Measurements from ENCODE around the gene ARHGAP25. TPM values are rescaled to one million over a fixed set of nuclear protein-coding genes. Genes with fewer than 3 reads are reported as not detected.
A peak's percentile ranks its signal among the peaks of the same experiment; 100 is the strongest.

Gene ARHGAP25
- total RNA-seq, 1 donor from 2014 or later = 10.5 TPM

DNA sequence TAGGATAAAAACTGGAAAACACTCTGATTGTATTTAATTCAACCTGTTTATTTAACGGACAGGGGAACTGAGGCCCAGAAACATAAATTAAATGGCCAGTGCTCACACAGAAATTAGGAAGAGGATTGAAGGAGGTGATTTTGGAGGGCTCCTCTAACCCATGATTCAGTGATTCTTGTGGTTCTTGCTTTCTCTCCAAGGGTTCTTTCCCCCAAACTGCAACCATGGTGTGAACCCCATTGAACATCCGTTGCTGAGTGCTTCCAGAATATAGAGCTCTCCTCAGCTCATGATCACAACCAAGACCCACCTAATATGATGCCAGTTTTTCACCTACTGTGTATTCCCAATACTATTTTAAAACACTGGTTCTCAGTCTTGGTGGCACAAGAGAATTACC is 95.1 kb downstream of the ARHGAP25 start:
- DNase-seq (ENCODE audit: low read depth in 2 of 2) = no peak

DNA sequence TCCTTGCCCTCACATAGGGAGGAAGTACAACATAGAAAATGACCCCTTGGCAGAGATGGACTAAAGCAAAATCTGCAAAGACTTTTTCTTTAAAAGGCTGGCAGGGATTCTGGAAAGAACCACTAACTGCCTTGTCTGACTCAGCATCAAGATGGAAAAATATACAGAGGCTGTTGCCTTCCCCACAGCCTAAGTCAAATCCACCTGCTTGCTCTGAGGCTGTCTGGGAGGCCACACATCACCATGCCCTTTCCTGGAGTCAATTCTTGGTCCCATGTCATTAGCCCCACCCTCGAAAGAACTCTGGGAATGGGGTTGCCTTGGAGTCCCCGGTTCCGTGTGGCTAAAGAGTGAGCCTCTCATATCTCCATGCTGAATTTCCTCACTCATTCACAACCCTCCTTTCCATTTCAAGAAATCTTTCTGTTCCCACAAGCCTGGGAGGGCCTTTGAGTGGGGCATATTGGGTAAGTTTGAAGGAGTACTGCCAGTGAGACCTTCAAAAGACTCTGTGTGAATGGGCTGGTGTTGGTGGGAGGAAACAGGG is 97.1 kb downstream of the ARHGAP25 start:
- peak in 1 of 2 donors; percentile 86 for DNase-seq (ENCODE audit: low read depth in 2 of 2)

GRCh38 chr2:68832233-68832869 is 97.7 kb downstream of the ARHGAP25 start:
- DNase-seq (ENCODE audit: low read depth in 2 of 2) = peak; percentile 96 to 99

GRCh38 chr2:68833162-68833561 is 98.6 kb downstream of the ARHGAP25 start:
- DNase-seq (ENCODE audit: low read depth in 2 of 2) = no peak

DNA sequence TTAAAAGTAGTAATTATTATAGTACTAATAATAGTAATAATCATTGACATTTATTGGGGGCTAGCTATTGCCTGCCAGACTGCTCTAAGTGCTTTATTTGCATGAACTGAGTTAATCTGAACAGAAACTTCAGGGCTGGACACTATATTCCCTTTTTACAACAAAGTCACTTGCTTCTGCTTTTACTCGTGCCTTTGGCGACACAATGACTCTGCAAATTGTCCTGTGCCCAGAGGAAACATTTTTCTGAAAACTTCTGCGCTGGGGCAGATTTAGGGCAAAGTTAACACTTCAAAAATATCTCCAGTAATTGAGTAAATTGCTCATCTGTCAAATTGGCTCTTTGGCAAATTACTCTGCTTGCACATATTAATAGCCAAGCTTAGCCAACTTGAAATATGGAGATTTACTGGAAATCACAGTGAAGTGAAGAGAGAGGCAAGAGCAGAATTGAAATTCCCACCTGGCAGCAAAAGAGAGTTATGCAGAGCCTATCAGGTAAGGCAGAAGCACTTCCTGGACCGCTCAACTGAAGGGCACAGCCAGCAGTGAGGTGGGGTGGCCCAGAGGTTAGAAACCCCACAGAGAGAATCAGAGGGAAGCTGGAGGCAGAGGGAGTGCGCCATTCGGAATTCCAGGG is 100.2 kb downstream of the ARHGAP25 start:
- no peak for DNase-seq (ENCODE audit: low read depth in 2 of 2)

DNA sequence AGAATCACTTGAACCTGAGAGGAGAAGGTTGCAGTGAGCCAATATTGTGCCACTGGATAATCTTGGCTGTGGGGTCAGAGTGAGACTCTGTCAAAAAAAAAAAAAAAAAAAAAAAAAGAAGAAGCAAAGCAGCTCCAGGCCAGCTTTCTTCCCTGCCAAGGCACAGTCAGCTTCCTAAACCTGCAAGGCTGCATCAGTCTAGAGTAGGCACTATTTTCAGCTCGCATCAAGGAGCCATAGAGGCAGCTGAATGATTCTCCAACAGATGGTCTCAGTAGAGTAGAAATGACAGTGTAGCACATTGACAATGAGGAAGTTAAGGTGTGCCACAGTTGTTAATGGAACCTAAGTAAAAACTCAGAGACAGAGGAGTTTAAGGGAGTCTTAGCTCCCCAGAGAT is 101.0 kb downstream of the ARHGAP25 start:
- DNase-seq (ENCODE audit: low read depth in 2 of 2) = no peak

- DNase-seq (ENCODE audit: low read depth in 2 of 2) = peak; percentile 59 to 81
Measured at GRCh38 chr2:68837164-68837860, 102.7 kb downstream of the ARHGAP25 start.

DNA sequence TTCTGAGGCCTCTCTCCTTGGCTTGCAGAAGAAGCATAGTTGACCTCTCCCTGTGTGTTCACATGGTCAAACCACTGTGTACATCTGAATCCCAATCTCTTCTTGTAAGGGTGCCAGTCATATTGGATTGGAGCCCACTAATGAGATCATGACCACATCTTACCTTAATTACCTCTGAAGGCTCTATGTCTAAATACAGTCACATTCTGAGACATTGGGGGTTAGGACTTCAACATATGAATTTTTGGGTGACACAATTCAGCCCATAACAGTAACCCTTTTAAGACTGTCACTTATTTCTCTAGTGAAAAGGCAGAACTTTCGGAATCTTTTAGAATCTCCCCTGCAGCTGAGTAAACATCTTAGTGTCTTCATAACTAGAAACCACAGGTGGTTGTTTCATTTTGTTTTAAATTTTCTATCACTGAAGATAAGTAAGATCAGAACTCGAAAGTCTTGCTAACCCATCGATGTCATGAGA is 103.3 kb downstream of the ARHGAP25 start:
- DNase-seq (ENCODE audit: low read depth in 2 of 2) = no peak

- DNase-seq (ENCODE audit: low read depth in 2 of 2) = no peak
Measured at GRCh38 chr2:68838641-68839040, 104.0 kb downstream of the ARHGAP25 start.

DNA sequence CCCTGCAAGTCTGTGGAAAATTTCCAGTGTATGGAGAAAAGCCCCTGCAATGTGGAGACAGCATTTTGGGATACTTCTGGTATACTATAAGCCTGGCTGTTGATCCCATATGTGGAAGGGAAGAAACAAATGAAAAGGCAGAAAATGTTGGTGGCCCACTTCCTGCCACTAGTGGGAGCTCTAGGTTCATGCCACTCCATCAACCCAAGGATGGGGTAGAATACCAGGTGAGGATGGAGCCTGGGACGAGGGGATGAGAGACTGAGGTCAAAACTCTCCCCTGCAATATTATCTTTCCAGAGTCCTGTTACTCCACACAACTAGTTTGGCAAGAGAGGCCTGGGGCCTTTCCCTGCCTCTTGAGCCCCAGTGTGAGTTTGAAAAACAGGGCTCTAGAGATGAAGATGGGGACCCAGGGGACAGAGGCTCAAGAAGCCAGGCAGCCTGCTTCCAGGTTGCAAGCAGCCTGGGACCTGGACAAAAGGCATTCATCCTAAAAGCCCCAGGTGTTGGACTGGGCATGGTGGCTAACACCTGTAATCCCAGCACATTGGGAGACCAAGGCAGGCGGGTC is 104.7 kb downstream of the ARHGAP25 start:
- peak in 1 of 2 donors; percentile 28 for DNase-seq (ENCODE audit: low read depth in 2 of 2)

DNA sequence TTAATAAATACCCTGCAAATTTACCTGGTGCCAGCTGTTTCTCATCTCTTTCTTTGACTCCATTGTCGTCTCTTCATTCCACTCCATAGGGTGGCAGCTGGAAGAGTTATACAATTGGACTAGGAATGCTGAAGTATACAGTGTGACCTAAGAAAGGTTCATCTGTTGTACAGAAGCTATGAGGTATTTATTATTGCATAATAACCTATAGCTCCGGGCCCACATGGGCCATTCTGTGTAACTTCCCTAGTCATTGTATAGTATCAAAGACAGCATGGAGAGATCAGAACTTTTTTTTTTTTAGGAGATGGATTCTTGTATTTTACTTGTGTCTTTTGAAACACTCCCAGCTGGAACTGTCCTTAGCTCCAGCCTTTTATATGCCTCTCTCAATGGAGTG is 110.4 kb downstream of the ARHGAP25 start:
- no peak for DNase-seq (ENCODE audit: low read depth in 2 of 2)

GRCh38 chr2:68846091-68846490 is 111.5 kb downstream of the ARHGAP25 start:
- DNase-seq (ENCODE audit: low read depth in 2 of 2) = no peak

DNA sequence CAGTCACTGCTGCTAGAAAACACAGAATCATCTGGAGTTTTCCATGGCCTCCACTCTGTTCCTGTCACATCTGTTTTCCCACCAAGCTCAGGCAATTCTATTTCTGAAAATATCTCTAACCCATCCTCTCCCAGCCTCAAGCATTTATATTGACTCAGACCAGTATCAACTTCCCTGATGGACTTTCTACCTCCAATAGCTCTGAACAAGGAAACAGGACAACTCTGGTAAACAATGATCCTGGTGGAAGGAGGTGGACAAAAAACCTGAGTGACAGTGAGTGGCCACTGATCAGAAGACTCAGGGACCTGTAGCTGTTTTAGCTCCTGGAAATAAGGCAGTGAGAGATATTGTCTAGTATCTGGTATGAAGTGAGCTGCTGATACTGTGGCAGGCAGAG is 113.1 kb downstream of the ARHGAP25 start:
- DNase-seq (ENCODE audit: low read depth in 2 of 2) = no peak

DNA sequence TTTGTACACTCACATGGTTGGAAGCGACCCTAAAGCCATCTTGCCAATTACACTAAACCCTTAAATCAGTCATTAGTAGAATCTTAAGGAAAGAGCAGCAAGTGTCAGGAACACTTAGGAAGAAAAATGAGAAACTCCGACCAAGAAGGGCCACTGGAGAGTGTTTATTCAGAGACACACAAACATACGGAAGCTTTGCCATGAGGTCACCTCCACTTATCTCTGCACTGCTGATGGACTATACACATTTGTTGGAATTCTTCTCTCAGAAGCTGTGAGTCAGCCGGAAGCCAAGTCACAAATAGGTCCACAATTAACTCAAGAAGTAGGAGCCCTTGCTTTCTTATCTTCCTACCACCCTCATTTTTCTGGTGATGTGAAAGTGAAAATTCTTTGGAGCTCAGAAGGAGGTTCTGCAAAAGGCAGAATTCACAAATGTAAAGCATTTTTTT is 115.0 kb downstream of the ARHGAP25 start:
- DNase-seq (ENCODE audit: low read depth in 2 of 2) = peak in 1 of 2 donors; percentile 84

- DNase-seq (ENCODE audit: low read depth in 2 of 2) = peak in 1 of 2 donors; percentile 35
Measured at GRCh38 chr2:68850524-68850923, 115.9 kb downstream of the ARHGAP25 start.

DNA sequence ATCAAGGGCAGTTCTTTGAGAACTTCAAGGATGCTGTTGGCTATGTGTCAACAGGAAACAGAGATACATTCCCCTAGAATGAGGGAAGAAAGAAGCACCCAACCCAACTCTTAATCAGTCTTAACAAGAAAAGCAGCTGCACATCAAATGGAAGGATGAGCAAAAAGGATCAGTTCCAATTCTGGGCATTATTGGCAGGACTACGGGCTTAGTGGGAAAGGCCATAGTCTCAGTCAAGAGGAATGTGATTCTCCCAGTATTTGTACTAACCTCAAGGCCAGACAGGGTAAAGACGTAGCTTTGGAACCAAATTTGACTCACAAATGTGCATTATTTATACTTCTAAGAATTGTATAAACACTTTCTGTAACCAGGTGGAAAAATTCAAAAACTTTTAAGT is 118.4 kb downstream of the ARHGAP25 start:
- no peak for DNase-seq (ENCODE audit: low read depth in 2 of 2)

- DNase-seq (ENCODE audit: low read depth in 2 of 2) = no peak
Measured at GRCh38 chr2:68853915-68854314, 119.3 kb downstream of the ARHGAP25 start.

GRCh38 chr2:68854476-68854875 is 119.9 kb downstream of the ARHGAP25 start:
- DNase-seq (ENCODE audit: low read depth in 2 of 2) = no peak

DNA sequence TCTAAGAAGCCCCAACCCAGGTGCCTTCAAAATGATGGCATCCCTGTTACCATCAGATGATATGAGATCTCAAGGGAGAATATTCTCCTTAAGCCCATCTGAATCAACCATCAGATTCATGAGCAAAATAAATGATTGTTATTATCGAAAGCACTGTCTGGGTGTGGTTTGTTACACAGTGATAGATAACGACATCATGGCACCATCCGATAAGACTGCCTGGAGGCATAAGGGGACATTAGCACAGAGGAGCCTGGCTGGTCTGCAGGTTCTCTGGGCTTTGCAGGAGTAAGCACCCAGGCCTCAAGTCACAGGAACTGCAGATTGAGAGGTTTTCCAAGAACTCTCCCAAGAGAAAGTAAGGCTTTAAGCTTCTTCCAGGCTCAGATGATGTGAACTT is 120.9 kb downstream of the ARHGAP25 start:
- no peak for DNase-seq (ENCODE audit: low read depth in 2 of 2)

- DNase-seq (ENCODE audit: low read depth in 2 of 2) = no peak
Measured at GRCh38 chr2:68857202-68857845, 122.7 kb downstream of the ARHGAP25 start.

GRCh38 chr2:68857855-68858456 is 123.3 kb downstream of the ARHGAP25 start:
- no peak for DNase-seq (ENCODE audit: low read depth in 2 of 2)
